Natural killer cell (primary cell): ENCODE data around the gene HDGFL2. TPM values are rescaled to one million over a fixed set of nuclear protein-coding genes. Genes with fewer than 3 reads are reported as not detected.

Experiments used
- ATAC-seq, 3 donors: fragments of 150-1000 bp in 2 of 3; fragments of 200-7000 bp in 1 of 3; cut with Tn5 transposase; 1 replicate in 1 of 3; 2 replicates in 2 of 3; pipeline ENCODE4 v1.10.0; 2021; ENCODE audit warnings: mild to moderate bottlenecking in 2 of 3, moderate library complexity in 2 of 3
- DNase-seq, 2 donors: peaks; one replicate each; pipeline versions ENCODE4 v3.0.0 to v3.0.0-alpha.2; 2013 to 2021; ENCODE audit warnings: mixed read lengths in 1 of 2
- H3K27ac ChIP-seq: one replicate; pipeline ENCODE4 v1.5.1; 2013; ENCODE audit warnings: mild to moderate bottlenecking, low read length
- H3K27me3 ChIP-seq: one replicate; pipeline ENCODE4 v1.6.1; 2013; ENCODE audit warnings: low read length; ENCODE audit not compliant: control insufficient read depth, insufficient read depth
- H3K36me3 ChIP-seq: one replicate; pipeline ENCODE4 v1.6.1; 2013; ENCODE audit warnings: low read length; ENCODE audit not compliant: control insufficient read depth, insufficient read depth
- H3K4me1 ChIP-seq: one replicate; pipeline ENCODE4 v1.6.1; 2013; ENCODE audit warnings: low read length; ENCODE audit not compliant: control insufficient read depth, insufficient read depth
- H3K4me3 ChIP-seq: one replicate; pipeline ENCODE4 v1.5.1; 2013; ENCODE audit warnings: low read length
- H3K9me3 ChIP-seq: one replicate; pipeline ENCODE4 v1.6.1; 2013; ENCODE audit warnings: low read length; ENCODE audit not compliant: control insufficient read depth, insufficient read depth
- H3K27ac Mint-ChIP-seq, 2 donors: one replicate each; pipeline ENCODE4 v1.8.0; 2022; ENCODE audit warnings: mild to moderate bottlenecking in 2 of 2, mixed read lengths in 2 of 2, moderate library complexity in 1 of 2
- H3K27me3 Mint-ChIP-seq, 2 donors: one replicate each; pipeline ENCODE4 v1.8.0; 2022; ENCODE audit warnings: low read depth in 2 of 2, mixed read lengths in 2 of 2
- H3K36me3 Mint-ChIP-seq: one replicate; pipeline ENCODE4 v1.8.0; 2022; ENCODE audit warnings: mixed read lengths
- H3K4me1 Mint-ChIP-seq, 2 donors: one replicate each; pipeline ENCODE4 v1.8.0; 2022; ENCODE audit warnings: mixed read lengths in 2 of 2
- H3K4me3 Mint-ChIP-seq: one replicate; pipeline ENCODE4 v1.8.0; 2022; ENCODE audit warnings: mild to moderate bottlenecking, moderate library complexity, mixed read lengths
- H3K9me3 Mint-ChIP-seq, 2 donors: one replicate each; pipeline ENCODE4 v1.8.0; 2022; ENCODE audit warnings: mixed read lengths in 2 of 2
- WGBS: methylation state at CpG from one replicate; pipeline ENCODE4 v1.1.7; 2013; ENCODE audit warnings: missing lambda C conversion rate; ENCODE audit not compliant: insufficient coverage; 5-methylcytosine and 5-hydroxymethylcytosine counted together
- intact Hi-C: fragments of 100-400 bp; cut with micrococcal nuclease; formaldehyde crosslinking; loops from one replicate; pipeline ENCODE4 v1.14.2; 2022
- total RNA-seq, 4 donors: library from RNA; stranded (reverse); fragments of 120-200 nt in 1 of 4; gene quantifications; one replicate each; pipeline versions ENCODE4 v1.2.3 to v1.2.4, GENCODE V29; 2013 to 2022
- TF ChIP-seq, protein P1 (sequence below): fragments of 200-600 bp; IDR thresholded peaks from one replicate; pipeline ENCODE4 v1.8.0; 2022; ENCODE audit warnings: antibody characterized with exemption

The HDGFL2 gene
- total RNA-seq, 3 donors from 2014 or later (not counting 1 experiment from before 2014, with no cell fraction given), result 28.7 to 43.6 (median 29.8) TPM

- TF ChIP-seq, protein P1, sequence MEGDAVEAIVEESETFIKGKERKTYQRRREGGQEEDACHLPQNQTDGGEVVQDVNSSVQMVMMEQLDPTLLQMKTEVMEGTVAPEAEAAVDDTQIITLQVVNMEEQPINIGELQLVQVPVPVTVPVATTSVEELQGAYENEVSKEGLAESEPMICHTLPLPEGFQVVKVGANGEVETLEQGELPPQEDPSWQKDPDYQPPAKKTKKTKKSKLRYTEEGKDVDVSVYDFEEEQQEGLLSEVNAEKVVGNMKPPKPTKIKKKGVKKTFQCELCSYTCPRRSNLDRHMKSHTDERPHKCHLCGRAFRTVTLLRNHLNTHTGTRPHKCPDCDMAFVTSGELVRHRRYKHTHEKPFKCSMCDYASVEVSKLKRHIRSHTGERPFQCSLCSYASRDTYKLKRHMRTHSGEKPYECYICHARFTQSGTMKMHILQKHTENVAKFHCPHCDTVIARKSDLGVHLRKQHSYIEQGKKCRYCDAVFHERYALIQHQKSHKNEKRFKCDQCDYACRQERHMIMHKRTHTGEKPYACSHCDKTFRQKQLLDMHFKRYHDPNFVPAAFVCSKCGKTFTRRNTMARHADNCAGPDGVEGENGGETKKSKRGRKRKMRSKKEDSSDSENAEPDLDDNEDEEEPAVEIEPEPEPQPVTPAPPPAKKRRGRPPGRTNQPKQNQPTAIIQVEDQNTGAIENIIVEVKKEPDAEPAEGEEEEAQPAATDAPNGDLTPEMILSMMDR, result no peak
- Histone ChIP-seq H3K4me1 (no peaks in the 10 kb centered on the region), H3K4me3 (no peak overlapping the region), H3K27ac (no peak overlapping the region), H3K9me3 (no peaks in the 10 kb centered on the region), H3K36me3 (no peaks in the 10 kb centered on the region), H3K27me3 (no peaks in the 10 kb centered on the region)
- intact Hi-C loops, result no loop called here
- Mint-ChIP-seq H3K36me3 (no peaks in the 10 kb centered on the region), H3K4me3 (no peak overlapping the region), H3K9me3 (no peaks in the 10 kb centered on the region), H3K27ac (no peak overlapping the region), H3K4me1 (no peaks in the 10 kb centered on the region), H3K27me3 (peaks cover 0 to 8% of the 10 kb centered on the region in 2 donors)
- ATAC-seq, result no peak
- 72% methylated on average over 14 of the region's 14 CpGs for WGBS
- no peak for DNase-seq
These were observed 44.3 kb downstream of the HDGFL2 start for GRCh38 chr19:4516199-4516938.

DNA sequence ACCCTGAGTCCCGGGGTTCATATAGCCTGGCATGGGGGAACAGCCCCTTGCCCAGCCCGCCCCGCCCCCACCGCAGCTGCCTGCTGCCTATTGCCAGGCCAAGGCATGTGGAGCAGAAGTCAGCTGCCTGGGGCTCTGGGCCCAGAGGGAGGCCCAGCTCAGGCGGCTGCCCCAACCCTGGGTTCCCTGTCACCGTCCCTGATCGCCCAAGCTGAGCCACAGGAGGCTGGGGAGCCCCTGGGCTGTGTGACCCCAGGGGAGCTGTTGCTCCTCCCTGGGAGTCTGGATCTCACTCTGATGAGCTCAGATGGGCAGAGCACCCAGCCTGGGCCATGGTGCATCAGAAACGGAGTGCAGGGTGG, 44.8 kb downstream of the HDGFL2 start:
- Histone ChIP-seq H3K36me3 (no peaks in the 10 kb centered on the region), H3K27me3 (no peaks in the 10 kb centered on the region), H3K27ac (no peak overlapping the region), H3K4me1 (no peaks in the 10 kb centered on the region), H3K9me3 (no peaks in the 10 kb centered on the region), H3K4me3 (no peak overlapping the region)
- Mint-ChIP-seq H3K4me3 (no peak overlapping the region), H3K27me3 (peaks cover 0 to 8% of the 10 kb centered on the region in 2 donors), H3K27ac (no peak overlapping the region), H3K36me3 (no peaks in the 10 kb centered on the region), H3K9me3 (no peaks in the 10 kb centered on the region), H3K4me1 (no peaks in the 10 kb centered on the region)
- intact Hi-C loops, result no loop called here
- no peak for ATAC-seq
- DNase-seq, result no peak
- TF ChIP-seq, protein P1, result no peak
- 60% methylated on average over 8 of the region's 8 CpGs for WGBS

DNA sequence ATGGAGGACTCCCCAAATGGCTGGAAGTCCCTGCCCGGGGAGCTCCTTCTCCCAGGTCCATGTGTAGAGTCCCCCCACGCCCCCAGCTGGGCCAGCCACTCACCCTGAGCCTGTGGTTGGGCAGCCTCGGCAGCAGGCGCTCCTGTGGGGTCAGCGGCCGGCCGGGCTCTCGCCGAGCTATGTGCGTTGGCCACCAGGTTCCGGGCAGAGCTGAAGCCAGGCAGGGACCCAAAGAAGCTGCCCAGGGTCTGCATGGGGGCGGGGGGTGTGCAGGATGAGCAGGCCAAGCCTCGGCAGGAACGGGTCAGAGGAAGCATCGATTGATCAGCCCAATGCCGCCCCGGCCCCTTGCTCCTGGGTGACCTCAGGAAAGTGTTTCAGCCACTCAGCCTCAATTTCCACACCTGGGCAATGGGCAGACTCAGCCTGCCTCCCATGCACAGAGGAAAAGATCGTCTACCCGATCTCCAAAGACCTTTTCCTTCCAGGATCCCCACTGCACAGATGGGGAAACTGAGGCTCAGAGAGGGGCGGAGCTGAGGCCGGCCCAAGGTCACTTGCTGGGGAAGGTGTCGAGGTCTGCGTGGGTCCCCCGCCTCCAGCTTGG, 45.5 kb downstream of the HDGFL2 start:
- no peak for DNase-seq
- Mint-ChIP-seq H3K27ac (no peak overlapping the region), H3K36me3 (no peaks in the 10 kb centered on the region), H3K27me3 (peaks cover 0 to 8% of the 10 kb centered on the region in 2 donors), H3K4me1 (no peaks in the 10 kb centered on the region), H3K9me3 (no peaks in the 10 kb centered on the region), H3K4me3 (no peak overlapping the region)
- ATAC-seq, result no peak
- H3K27ac ChIP-seq, result no peak overlapping the region
- intact Hi-C loops, result no loop called here
- H3K9me3 ChIP-seq, result no peaks in the 10 kb centered on the region
- H3K4me1 ChIP-seq, result no peaks in the 10 kb centered on the region
- H3K4me3 ChIP-seq, result no peak overlapping the region
- no peaks in the 10 kb centered on the region for H3K27me3 ChIP-seq
- TF ChIP-seq, protein P1, result no peak
- WGBS, result 83% methylated on average over 24 of the region's 24 CpGs
- no peaks in the 10 kb centered on the region for H3K36me3 ChIP-seq
